HepG2 (cell line): ENCODE results near the gene CLCN1. TPM values are rescaled to one million over a fixed set of nuclear protein-coding genes. Genes with fewer than 3 reads are reported as not detected.

Experiments used
- ATAC-seq: fragments of 200-7000 bp; cut with Tn5 transposase; 3 replicates; pipeline ENCODE4 v1.9.1; 2020; ENCODE audit warnings: mild to moderate bottlenecking, moderate library complexity
- BruUV-seq: library from RNA; stranded (reverse); fragments of 400-500 nt; replicated peaks from 2 replicates; lab custom pipeline; 2021; lab: Mats Ljungman, UMichigan
- CTCF ChIA-PET: fragments of 300-600 bp; formaldehyde crosslinking; extraction: SDS; loops from one replicate; lab custom pipeline; 2021; ENCODE audit warnings: low total read pairs, inconsistent platforms, low intra/inter-chr PET ratio; lab: Yijun Ruan, JAX
- POLR2A ChIA-PET: fragments of 350-600 bp; sonication (Branson Sonifier 250); formaldehyde crosslinking; loops from one replicate; lab custom pipeline; 2020; ENCODE audit warnings: antibody characterized with exemption, inconsistent platforms; lab: Yijun Ruan, JAX
- DNase-seq: peaks from one replicate; pipeline ENCODE4 v3.0.0-alpha.2; 2015; ENCODE audit warnings: low spot score
- FAIRE-seq: peaks from 3 replicates; lab custom pipeline; 2011; peaks lifted over from hg19 to GRCh38; lab: Jason Lieb, UNC
- H2AFZ ChIP-seq: one replicate; pipeline ENCODE4 v1.6.1; 2011; ENCODE audit warnings: low read length, inconsistent platforms
- H3K27ac ChIP-seq: fragments of 300-600 bp; 3 replicates; pipeline ENCODE4 v1.8.0; 2011; ENCODE audit warnings: mixed run types, mild to moderate bottlenecking, mixed read lengths, low read length, inconsistent platforms; ENCODE audit not compliant: insufficient read depth; ENCODE audit errors: extremely low read length
- H3K27me3 ChIP-seq, 2 experiments: fragments of 200-600 bp in 1 of 2; 2 replicates in 1 of 2; 3 replicates in 1 of 2; pipeline versions ENCODE4 v1.6.0 to v1.8.0; 2011; ENCODE audit warnings: low read length in 2 of 2, mild to moderate bottlenecking in 2 of 2, moderate library complexity in 2 of 2, inconsistent platforms in 1 of 2; ENCODE audit not compliant: insufficient read depth in 2 of 2, control insufficient read depth in 1 of 2
- H3K36me3 ChIP-seq, 2 experiments: fragments of 200-600 bp in 1 of 2; replicated peaks in 1 of 2; 2 replicates in 1 of 2; 3 replicates in 1 of 2; pipeline versions ENCODE4 v1.5.1 to v1.8.0; 2011; ENCODE audit warnings: low read length in 2 of 2, inconsistent platforms in 1 of 2; ENCODE audit not compliant: insufficient read depth in 2 of 2, control insufficient read depth in 1 of 2
- H3K4me1 ChIP-seq: 2 replicates; pipeline ENCODE4 v1.5.1; 2012; ENCODE audit warnings: low read length, inconsistent platforms; ENCODE audit not compliant: insufficient read depth
- H3K4me2 ChIP-seq: 2 replicates; pipeline ENCODE4 v1.6.0; 2011; ENCODE audit warnings: low read depth, low read length, inconsistent platforms
- H3K4me3 ChIP-seq, 3 experiments: fragments of 200-600 bp in 1 of 3; sonication (generic), shearing (Covaris generic) in 1 of 3; replicated peaks in 1 of 3; 2 replicates each; pipeline ENCODE4 v1.5.1; 2011 to 2016; ENCODE audit warnings: low read length in 3 of 3, inconsistent platforms in 2 of 3, low read depth in 2 of 3, mild to moderate bottlenecking in 2 of 3, control low read depth in 1 of 3, mixed read lengths in 1 of 3; ENCODE audit not compliant: insufficient read depth in 1 of 3
- H3K79me2 ChIP-seq: one replicate; pipeline ENCODE4 v1.6.1; 2011; ENCODE audit warnings: low read length, inconsistent platforms; ENCODE audit not compliant: insufficient read depth
- H3K9ac ChIP-seq: 2 replicates; pipeline ENCODE4 v1.6.0; 2011; ENCODE audit warnings: mild to moderate bottlenecking, low read depth, low read length, inconsistent platforms; ENCODE audit not compliant: insufficient read depth
- H3K9me3 ChIP-seq: 2 replicates; pipeline ENCODE4 v1.5.1; 2012; ENCODE audit warnings: mild to moderate bottlenecking, low read length
- H4K20me1 ChIP-seq: 2 replicates; pipeline ENCODE4 v1.6.0; 2011; ENCODE audit warnings: inconsistent platforms, mild to moderate bottlenecking, low read length, moderate library complexity; ENCODE audit not compliant: insufficient read depth
- EHMT2 ChIP-seq: fragments of 200-600 bp; sonication (generic); IDR thresholded peaks from 2 replicates; pipeline ENCODE4 v1.7.0; 2017; ENCODE audit warnings: antibody characterized with exemption, low read depth, low read length, borderline replicate concordance
- ELF3 ChIP-seq: IDR thresholded peaks from 2 replicates; pipeline ENCODE4 v1.6.1; 2016; ENCODE audit warnings: missing genetic modification reagents, missing compliant biosample characterization
- FOXP1 ChIP-seq, 2 experiments: fragments of 450-650 bp in 1 of 2; IDR thresholded peaks; 2 replicates each; pipeline ENCODE4 v1.6.1; 2017 to 2018; ENCODE audit warnings: antibody characterized with exemption in 1 of 2
- GABPB1 ChIP-seq: IDR thresholded peaks from 2 replicates; pipeline ENCODE4 v1.6.1; 2016; ENCODE audit warnings: mild to moderate bottlenecking, missing genetic modification reagents, moderate library complexity, missing compliant biosample characterization
- IKZF1 ChIP-seq: fragments of 450-650 bp; IDR thresholded peaks from 2 replicates; pipeline ENCODE4 v1.7.1; 2016
- RELA ChIP-seq: sonication (generic); formaldehyde crosslinking; IDR thresholded peaks from 2 replicates; pipeline ENCODE4 v1.4.0; 2020; ENCODE audit warnings: missing genetic modification reagents
- SKI ChIP-seq: fragments of 450-650 bp; IDR thresholded peaks from one replicate; pipeline ENCODE4 v1.6.1; 2018; ENCODE audit warnings: mild to moderate bottlenecking; ENCODE audit not compliant: partially characterized antibody
- SNAI1 ChIP-seq: sonication (generic); formaldehyde crosslinking; IDR thresholded peaks from 2 replicates; pipeline ENCODE4 v1.5.0; 2020; ENCODE audit warnings: mild to moderate bottlenecking, missing genetic modification reagents, borderline replicate concordance
- THYN1 ChIP-seq: sonication (generic); formaldehyde crosslinking; IDR thresholded peaks from 2 replicates; pipeline ENCODE4 v1.8.1; 2023; ENCODE audit warnings: low read depth, mild to moderate bottlenecking, moderate library complexity, missing genetic modification reagents, borderline replicate concordance
- ZNF142 ChIP-seq: sonication (generic); formaldehyde crosslinking; IDR thresholded peaks from 2 replicates; pipeline ENCODE4 v1.4.0; 2020; ENCODE audit warnings: missing genetic modification reagents
- ZNF264 ChIP-seq: sonication (generic); formaldehyde crosslinking; IDR thresholded peaks from 2 replicates; pipeline ENCODE4 v1.4.0; 2020; ENCODE audit warnings: missing genetic modification reagents
- ZNF274 ChIP-seq: sonication (generic); formaldehyde crosslinking; IDR thresholded peaks from 2 replicates; pipeline ENCODE4 v1.5.1; 2020; ENCODE audit warnings: mild to moderate bottlenecking, missing genetic modification reagents
- ZNF552 ChIP-seq: sonication (generic); formaldehyde crosslinking; IDR thresholded peaks from 2 replicates; pipeline ENCODE4 v1.9.0; 2022; ENCODE audit warnings: missing genetic modification reagents, mild to moderate bottlenecking, borderline replicate concordance
- ZNF761 ChIP-seq: sonication (generic); formaldehyde crosslinking; conservative IDR thresholded peaks from 2 replicates; pipeline ENCODE4 v1.4.0; 2020; ENCODE audit warnings: mild to moderate bottlenecking, missing genetic modification reagents
- ZSCAN5A ChIP-seq: sonication (generic); formaldehyde crosslinking; IDR thresholded peaks from 2 replicates; pipeline ENCODE4 v1.8.0; 2022; ENCODE audit warnings: mild to moderate bottlenecking, missing genetic modification reagents, borderline replicate concordance
- WGBS: methylation state at CpG from one replicate; pipeline ENCODE4 v1.1.6; 2017; ENCODE audit warnings: low lambda C conversion rate; 5-methylcytosine and 5-hydroxymethylcytosine counted together
- in situ Hi-C: cut with HindIII; loops from 2 replicates; pipeline ENCODE4 v1.10.0; 2017; ENCODE audit warnings: low pct_unique_long_range_greater_than_20kb; ENCODE audit not compliant: extremely low pct_ligation_motif_present
- intact Hi-C: fragments of 100-400 bp; cut with micrococcal nuclease; formaldehyde crosslinking; loops from one replicate; pipeline ENCODE4 v1.10.0; 2022; ENCODE audit not compliant: unreplicated experiment
- polyA plus RNA-seq, 8 experiments: library from polyadenylated mRNA; depleted of rRNA in 3 of 8; stranded (reverse) in 7 of 8; unstranded in 1 of 8; fragments of >200 nt; fragmentation: Illumina TruSeq in 4 of 8; extraction: Trizol in 4 of 8; gene quantifications; 2 replicates each; pipeline versions ENCODE4 v1.2.1 to v1.2.3, GENCODE V29; 2011 to 2016; ENCODE audit warnings: low read depth in 4 of 8, missing spikeins in 1 of 8, mixed read lengths in 1 of 8; ENCODE audit not compliant: insufficient read depth in 1 of 8
- total RNA-seq, 5 experiments: library from RNA; depleted of rRNA; stranded (reverse); fragments of >200 nt; fragmentation: Illumina TruSeq; extraction: Trizol; gene quantifications; 2 replicates each; pipeline ENCODE4 v1.2.3, GENCODE V29; 2016; ENCODE audit warnings: low read depth in 1 of 5
- TF ChIP-seq, protein P1 (sequence below): sonication (generic); formaldehyde crosslinking; IDR thresholded peaks from 2 replicates; pipeline ENCODE4 v1.4.0; 2020; ENCODE audit warnings: mild to moderate bottlenecking, missing genetic modification reagents

CLCN1 gene
- total and polyA plus RNA-seq, 2 of the 13 experiments (the other 11 are each of a cell fraction or from before 2014, with no cell fraction given) = 0.01 TPM; not detected in 1

DNA sequence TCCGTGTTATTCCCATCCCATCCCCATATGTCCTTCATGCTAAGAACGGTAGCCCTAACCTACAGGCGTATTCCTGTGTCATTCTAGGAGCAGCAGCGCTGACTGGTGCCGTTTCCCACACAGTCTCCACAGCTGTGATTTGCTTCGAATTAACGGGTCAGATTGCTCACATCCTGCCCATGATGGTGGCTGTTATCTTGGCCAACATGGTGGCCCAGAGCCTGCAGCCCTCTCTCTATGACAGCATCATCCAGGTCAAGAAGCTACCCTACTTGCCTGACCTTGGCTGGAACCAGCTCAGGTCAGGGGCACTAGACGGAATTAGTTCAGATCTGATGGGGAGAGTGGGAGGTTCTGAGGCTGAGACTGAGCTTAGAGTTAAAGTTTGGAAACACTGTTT is 25.9 kb downstream of the CLCN1 start:
- CTCF ChIA-PET = no interaction called here
- DNase-seq = no peak
- ATAC-seq = no peak
- intact Hi-C loops = no loop called here
- Histone ChIP-seq H3K4me1 (no peaks in the 10 kb centered on the region), H3K4me3 (no peak overlapping the region), H2AFZ (no peak overlapping the region), H3K27me3 (no peaks in the 10 kb centered on the region), H3K36me3 (no peaks in the 10 kb centered on the region), H3K9me3 (no peaks in the 10 kb centered on the region), H3K79me2 (no peaks in the 10 kb centered on the region), H3K9ac (no peak overlapping the region), H3K4me2 (no peak overlapping the region), H3K27ac (no peak overlapping the region), H4K20me1 (no peaks in the 10 kb centered on the region)
- FAIRE-seq = no peak
- in situ Hi-C loops = no loop called here
- no TSS peak for BruUV-seq
- POLR2A ChIA-PET = no interaction called here
- 41% methylated on average over 8 of the region's 8 CpGs for WGBS
- TF ChIP-seq SKI = no peak
- TF ChIP-seq FOXP1 (IDR thresholded peaks at IDR 0.05) = no peak
- no peak for TF ChIP-seq FOXP1 (CRISPR knock-in tag; IDR thresholded peaks at IDR 0.05)
- no peak for TF ChIP-seq ELF3 (CRISPR knock-in tag)
- no peak for TF ChIP-seq ZNF142 (CRISPR knock-in tag)
- TF ChIP-seq THYN1 = no peak
- TF ChIP-seq GABPB1 (CRISPR knock-in tag) = no peak
- no peak for TF ChIP-seq RELA (CRISPR knock-in tag)
- TF ChIP-seq IKZF1 = no peak
- TF ChIP-seq, protein P1, sequence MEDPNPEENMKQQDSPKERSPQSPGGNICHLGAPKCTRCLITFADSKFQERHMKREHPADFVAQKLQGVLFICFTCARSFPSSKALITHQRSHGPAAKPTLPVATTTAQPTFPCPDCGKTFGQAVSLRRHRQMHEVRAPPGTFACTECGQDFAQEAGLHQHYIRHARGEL (CRISPR knock-in tag) = no peak
- TF ChIP-seq EHMT2 = no peak
- TF ChIP-seq ZNF274 (CRISPR knock-in tag) = no peak
- TF ChIP-seq ZNF264 (CRISPR knock-in tag) = no peak
- TF ChIP-seq ZNF761 = no peak
- no peak for TF ChIP-seq SNAI1 (CRISPR knock-in tag)
- no peak for TF ChIP-seq ZNF552 (CRISPR knock-in tag)
- no peak for TF ChIP-seq ZSCAN5A (CRISPR knock-in tag)
